DND-41 (cell line): Measurements from ENCODE around the gene PCGF3.
"Not testable (repeated sequence)": the region's sequence is repeated elsewhere in the genome, so short reads cannot be mapped to it uniquely, and the experiment has no call there.

Experiments
- ATAC-seq: fragments of 200-7000 bp; cut with Tn5 transposase; 3 replicates; pipeline ENCODE4 v1.9.1; 2021; ENCODE audit warnings: low read depth; ENCODE audit not compliant: insufficient read depth
- DNase-seq: peaks from one replicate; pipeline ENCODE4 v3.0.0-alpha.2; 2020
- H2AFZ ChIP-seq: 2 replicates; pipeline ENCODE4 v1.6.0; 2012; ENCODE audit warnings: low read depth, low read length
- H3K27ac ChIP-seq: 2 replicates; pipeline ENCODE4 v1.5.1; 2012; ENCODE audit warnings: low read length, inconsistent platforms
- H3K27me3 ChIP-seq: fragments of 200-600 bp; sonication (generic); 2 replicates; pipeline ENCODE4 v1.6.0; 2012; ENCODE audit warnings: low read length, mild to moderate bottlenecking, inconsistent platforms; ENCODE audit not compliant: insufficient read depth, poor library complexity
- H3K36me3 ChIP-seq: 2 replicates; pipeline ENCODE4 v1.5.1; 2012; ENCODE audit warnings: low read length, inconsistent platforms; ENCODE audit not compliant: insufficient read depth
- H3K4me1 ChIP-seq: 2 replicates; pipeline ENCODE4 v1.5.1; 2012; ENCODE audit warnings: mild to moderate bottlenecking, low read length; ENCODE audit not compliant: insufficient read depth
- H3K4me2 ChIP-seq: 2 replicates; pipeline ENCODE4 v1.6.0; 2012; ENCODE audit warnings: mild to moderate bottlenecking, moderate library complexity, low read length, inconsistent platforms; ENCODE audit not compliant: insufficient read depth
- H3K4me3 ChIP-seq, 2 experiments: fragments of 200-600 bp in 1 of 2; shearing (Covaris generic) in 1 of 2; 2 replicates each; pipeline ENCODE4 v1.5.1; 2012 to 2016; ENCODE audit warnings: inconsistent platforms in 2 of 2, low read length in 2 of 2, mild to moderate bottlenecking in 2 of 2, low read depth in 1 of 2, moderate library complexity in 1 of 2
- H3K79me2 ChIP-seq: 2 replicates; pipeline ENCODE4 v1.6.0; 2012; ENCODE audit warnings: low read length, inconsistent platforms; ENCODE audit not compliant: insufficient read depth
- H3K9ac ChIP-seq: 2 replicates; pipeline ENCODE4 v1.6.0; 2012; ENCODE audit warnings: low read depth, mild to moderate bottlenecking, inconsistent platforms, low read length, moderate library complexity
- H3K9me3 ChIP-seq: 2 replicates; pipeline ENCODE4 v1.5.1; 2012; ENCODE audit warnings: low read length, moderate library complexity, mild to moderate bottlenecking, inconsistent platforms; ENCODE audit not compliant: insufficient read depth, severe bottlenecking
- H4K20me1 ChIP-seq: 2 replicates; pipeline ENCODE4 v1.6.0; 2012; ENCODE audit warnings: low read length; ENCODE audit not compliant: insufficient read depth
- EZH2 ChIP-seq: IDR thresholded peaks from 3 replicates; pipeline ENCODE4 v1.6.1; 2012; ENCODE audit warnings: borderline replicate concordance, low read depth, mild to moderate bottlenecking, moderate library complexity, low read length, inconsistent platforms; ENCODE audit not compliant: severe bottlenecking
- TF ChIP-seq, protein P1 (sequence below): IDR thresholded peaks from 2 replicates; pipeline ENCODE4 v1.5.1; 2012; ENCODE audit warnings: borderline replicate concordance, low read length, moderate library complexity, mild to moderate bottlenecking; ENCODE audit not compliant: poor library complexity, severe bottlenecking; ENCODE audit errors: extremely low read depth

PCGF3 gene

DNA sequence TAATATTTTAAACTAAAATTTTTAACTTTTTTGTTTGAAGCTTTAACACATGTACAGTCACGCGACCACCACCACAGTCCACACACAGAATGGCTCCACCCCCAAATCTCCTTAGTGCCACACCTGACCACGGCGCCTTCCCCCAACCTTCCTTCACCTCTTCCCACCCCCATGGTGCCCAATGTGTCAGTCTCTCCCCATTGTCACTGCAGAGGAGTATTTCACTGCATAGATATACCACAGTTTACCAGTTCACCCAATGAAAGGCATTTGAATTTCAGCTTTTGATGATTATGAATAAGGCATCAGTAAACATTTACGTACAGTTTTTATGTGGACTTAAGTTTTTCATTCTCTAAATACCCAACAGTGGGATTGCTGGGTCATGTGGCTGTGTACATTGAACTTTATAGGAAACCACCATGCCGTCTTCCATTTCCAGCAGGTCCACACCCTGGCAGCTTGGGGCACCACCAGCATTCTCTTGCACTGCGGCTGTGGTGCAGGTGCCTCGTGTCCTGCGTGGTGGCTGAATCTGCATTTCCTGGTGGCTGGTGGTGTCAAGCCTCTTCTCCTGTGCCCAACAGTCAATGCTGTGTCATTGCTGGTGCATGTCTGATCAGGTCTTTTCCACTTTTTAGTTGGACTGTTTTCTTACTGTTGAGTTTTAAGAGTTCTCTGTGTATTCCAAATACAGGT, 71.3 kb downstream of the PCGF3 start:
- Histone ChIP-seq H3K9ac (no peak overlapping the region), H3K9me3 (no peaks in the 10 kb centered on the region), H3K36me3 (peaks cover 87% of the 10 kb centered on the region), H3K27ac (peak overlapping the region; percentile 18; the same call in 1 of the 2 replicates), H3K4me3 (no peak overlapping the region), H3K79me2 (peaks cover 95% of the 10 kb centered on the region), H3K4me1 (peaks cover 27% of the 10 kb centered on the region), H4K20me1 (peaks cover 83% of the 10 kb centered on the region), H3K4me2 (peak overlapping the region; percentile 19; the same call in 1 of the 2 replicates), H3K27me3 (no peaks in the 10 kb centered on the region), H2AFZ (no peak overlapping the region)
- ATAC-seq = no peak
- DNase-seq = no peak
- TF ChIP-seq, protein P1, sequence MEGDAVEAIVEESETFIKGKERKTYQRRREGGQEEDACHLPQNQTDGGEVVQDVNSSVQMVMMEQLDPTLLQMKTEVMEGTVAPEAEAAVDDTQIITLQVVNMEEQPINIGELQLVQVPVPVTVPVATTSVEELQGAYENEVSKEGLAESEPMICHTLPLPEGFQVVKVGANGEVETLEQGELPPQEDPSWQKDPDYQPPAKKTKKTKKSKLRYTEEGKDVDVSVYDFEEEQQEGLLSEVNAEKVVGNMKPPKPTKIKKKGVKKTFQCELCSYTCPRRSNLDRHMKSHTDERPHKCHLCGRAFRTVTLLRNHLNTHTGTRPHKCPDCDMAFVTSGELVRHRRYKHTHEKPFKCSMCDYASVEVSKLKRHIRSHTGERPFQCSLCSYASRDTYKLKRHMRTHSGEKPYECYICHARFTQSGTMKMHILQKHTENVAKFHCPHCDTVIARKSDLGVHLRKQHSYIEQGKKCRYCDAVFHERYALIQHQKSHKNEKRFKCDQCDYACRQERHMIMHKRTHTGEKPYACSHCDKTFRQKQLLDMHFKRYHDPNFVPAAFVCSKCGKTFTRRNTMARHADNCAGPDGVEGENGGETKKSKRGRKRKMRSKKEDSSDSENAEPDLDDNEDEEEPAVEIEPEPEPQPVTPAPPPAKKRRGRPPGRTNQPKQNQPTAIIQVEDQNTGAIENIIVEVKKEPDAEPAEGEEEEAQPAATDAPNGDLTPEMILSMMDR = no peak
- no peak for TF ChIP-seq EZH2

DNA sequence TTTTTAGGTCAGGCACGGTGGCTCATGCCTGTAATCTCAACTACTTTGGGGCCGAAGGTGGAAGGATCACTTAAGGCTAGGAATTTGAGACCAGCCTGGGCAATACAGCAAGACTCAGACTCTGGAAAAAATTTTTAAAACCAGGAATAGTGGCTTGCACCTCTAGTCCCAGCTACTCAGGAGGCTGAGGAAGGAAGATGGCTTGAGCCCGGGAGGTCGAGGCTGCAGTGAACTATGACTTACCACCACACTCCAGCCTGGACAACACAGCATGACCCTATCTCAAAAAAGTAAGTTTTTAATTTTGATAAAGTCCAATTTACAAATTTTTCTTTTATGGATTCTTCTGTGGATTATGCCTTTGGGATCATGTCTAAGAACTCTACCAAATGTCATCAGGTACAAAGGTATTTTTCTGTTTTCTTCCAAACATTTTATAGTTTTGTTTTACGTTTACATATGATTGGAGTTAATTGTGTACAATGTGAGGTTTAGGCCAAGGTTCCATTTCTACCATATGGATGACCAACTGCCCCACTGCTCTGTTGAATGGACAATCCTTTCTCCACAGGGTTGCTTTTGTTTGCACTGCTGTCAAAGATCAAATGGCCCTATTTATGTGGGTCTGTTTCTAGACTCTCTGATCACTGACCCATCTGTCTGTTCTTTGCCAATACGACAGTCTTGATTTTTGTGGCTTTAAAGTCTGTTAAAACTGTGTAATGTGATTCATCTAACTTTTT, 72.1 kb downstream of the PCGF3 start:
- Histone ChIP-seq H2AFZ (no peak overlapping the region), H3K4me3 (no peak overlapping the region), H3K9me3 (no peaks in the 10 kb centered on the region), H3K9ac (no peak overlapping the region), H3K27ac (no peak overlapping the region), H3K79me2 (peaks cover 87% of the 10 kb centered on the region), H3K27me3 (no peaks in the 10 kb centered on the region), H3K36me3 (peaks cover 80% of the 10 kb centered on the region), H4K20me1 (peaks cover 76% of the 10 kb centered on the region), H3K4me2 (no peak overlapping the region), H3K4me1 (peaks cover 34% of the 10 kb centered on the region)
- no peak for TF ChIP-seq EZH2
- TF ChIP-seq, protein P1 = no peak
- DNase-seq = no peak
- no peak for ATAC-seq

DNA sequence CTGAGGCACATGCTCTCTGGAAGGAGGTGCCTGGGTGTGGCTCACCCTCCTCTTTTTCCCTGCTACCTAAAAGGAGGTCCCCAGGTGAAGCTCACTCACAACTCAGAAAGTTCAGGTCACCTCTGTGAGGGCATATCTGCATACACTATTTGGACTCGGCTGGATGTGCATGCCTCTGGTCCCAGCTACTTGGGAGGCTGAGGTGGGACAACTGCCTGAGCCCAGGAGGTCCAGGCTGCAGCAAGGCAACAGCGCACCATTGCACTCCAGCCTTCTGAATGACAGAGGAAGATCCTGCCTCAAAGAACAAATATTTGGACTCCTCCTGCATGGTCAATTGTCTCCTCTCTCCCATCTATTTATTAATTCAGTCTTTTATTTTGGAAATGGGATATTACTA, 73.9 kb downstream of the PCGF3 start:
- Histone ChIP-seq H3K27me3 (no peaks in the 10 kb centered on the region), H3K9ac (peak overlapping the region; percentile 100; the same call in 1 of the 2 replicates), H3K4me2 (peak overlapping the region; percentile 78), H3K9me3 (no peaks in the 10 kb centered on the region), H4K20me1 (peaks cover 57% of the 10 kb centered on the region), H3K4me3 (peak overlapping the region in 1 of 2 experiments; percentile 99; a peak in 2 of 4 replicates), H3K79me2 (peaks cover 69% of the 10 kb centered on the region), H2AFZ (no peak overlapping the region), H3K4me1 (peaks cover 40% of the 10 kb centered on the region), H3K36me3 (peaks cover 64% of the 10 kb centered on the region), H3K27ac (no peak overlapping the region; the same call in 1 of the 2 replicates)
- DNase-seq (no peak), ATAC-seq (no peak)
- TF ChIP-seq, protein P1 = no peak
- TF ChIP-seq EZH2 = no peak

DNA sequence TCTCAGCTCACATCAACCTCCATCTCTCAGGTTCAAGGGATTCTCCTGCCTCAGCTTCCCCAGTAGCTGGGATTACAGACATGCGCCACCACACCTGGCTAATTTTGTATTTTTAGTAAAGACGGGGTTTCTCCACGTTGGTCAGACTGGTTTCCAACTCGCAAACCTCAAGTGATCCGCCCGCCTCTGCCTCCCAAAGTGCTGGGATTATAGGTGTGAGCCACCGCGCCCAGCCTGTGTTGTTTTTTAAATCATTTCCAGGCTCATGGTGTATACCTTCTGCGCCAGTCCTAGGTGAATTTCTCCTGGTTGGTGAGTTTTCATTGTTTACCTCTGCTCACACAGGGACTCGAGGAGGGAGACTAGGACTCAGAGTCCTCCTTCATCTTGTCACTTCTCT, 74.6 kb downstream of the PCGF3 start:
- peaks cover 50% of the 10 kb centered on the region for H4K20me1 ChIP-seq
- peak overlapping the region; percentile 95 for H3K27ac ChIP-seq
- H3K9me3 ChIP-seq, DNase-seq, ATAC-seq, H2AFZ ChIP-seq, H3K27me3 ChIP-seq: not testable (repeated sequence)
- peaks cover 62% of the 10 kb centered on the region for H3K79me2 ChIP-seq
- H3K9ac ChIP-seq = peak overlapping the region; percentile 100
- H3K4me1 ChIP-seq = peaks cover 40% of the 10 kb centered on the region
- peak overlapping the region; percentile 99 to 100 for H3K4me3 ChIP-seq
- peaks cover 59% of the 10 kb centered on the region for H3K36me3 ChIP-seq
- H3K4me2 ChIP-seq = peak overlapping the region; percentile 78
